ENCODE data around the gene RABEPK. TPM values are rescaled to one million over a fixed set of nuclear protein-coding genes. Genes with fewer than 3 reads are reported as not detected.
"Not testable (repeated sequence)": the region's sequence is repeated elsewhere in the genome, so short reads cannot be mapped to it uniquely, and the experiment has no call there.

Gene RABEPK
- total RNA-seq, 6 experiments from 2014 or later, result 9.4 to 27.4 (median 21.5) TPM

GRCh38 chr9:125235804-125236519, 35.6 kb downstream of the RABEPK start:
- peaks cover 24 to 61% (median 42%) of the 10 kb centered on the region in 4 donors for H3K36me3 ChIP-seq
- WGBS (ENCODE audit: insufficient coverage, low coverage, low lambda C conversion rate, missing lambda C conversion rate), result 53% methylated on average over 5 of the region's 5 CpGs
- no peak overlapping the region for H3K27ac ChIP-seq
- TF ChIP-seq CTCF (IDR thresholded peaks at IDR 0.05) (no peak), POLR2A (IDR thresholded peaks at IDR 0.05) (no peak)
- no peak for ATAC-seq
- intact Hi-C loops (cut with DNase I), result no loop called here
- no peaks in the 10 kb centered on the region for H3K27me3 ChIP-seq
- no peak for DNase-seq
- H3K4me1 ChIP-seq, result peaks cover 0 to 46% (median 13%) of the 10 kb centered on the region in 4 donors
- no peaks in the 10 kb centered on the region for H3K9me3 ChIP-seq
- peak overlapping the region in 2 of 3 donors; percentile 95 to 99 for H3K4me3 ChIP-seq

- H3K27me3 ChIP-seq; DNase-seq; H3K9me3 ChIP-seq; H3K27ac ChIP-seq; intact Hi-C loops (cut with DNase I); ATAC-seq: not testable (repeated sequence)
- Histone ChIP-seq H3K4me3 (peak overlapping the region in 2 of 3 donors; percentile 95 to 99), H3K4me1 (peaks cover 0 to 46% (median 13%) of the 10 kb centered on the region in 4 donors), H3K36me3 (peaks cover 24 to 61% (median 42%) of the 10 kb centered on the region in 4 donors)
- WGBS (ENCODE audit: insufficient coverage, low coverage, low lambda C conversion rate, missing lambda C conversion rate), result 64% methylated on average over 5 of the region's 5 CpGs
Observed at GRCh38 chr9:125236520-125237159, 36.3 kb downstream of the RABEPK start.

- H3K4me1 ChIP-seq, result peaks cover 0 to 50% (median 13%) of the 10 kb centered on the region in 4 donors
- TF ChIP-seq POLR2A (IDR thresholded peaks at IDR 0.05) (no peak), CTCF (IDR thresholded peaks at IDR 0.05) (no peak)
- intact Hi-C loops (cut with DNase I), result no loop called here
- peak overlapping the region; percentile 87 to 99 (median 95) for H3K4me3 ChIP-seq
- ATAC-seq (no peak), DNase-seq (no peak)
- no peaks in the 10 kb centered on the region for H3K9me3 ChIP-seq
- 59% methylated on average over 7 of the region's 7 CpGs for WGBS (ENCODE audit: insufficient coverage, low coverage, low lambda C conversion rate, missing lambda C conversion rate)
- H3K36me3 ChIP-seq, result peaks cover 24 to 61% (median 42%) of the 10 kb centered on the region in 4 donors
- H3K27me3 ChIP-seq, result no peaks in the 10 kb centered on the region
- H3K27ac ChIP-seq, result peak overlapping the region in 1 of 3 donors; percentile 6
Observed at GRCh38 chr9:125238127-125238914, 38.0 kb downstream of the RABEPK start.

- Histone ChIP-seq H3K9me3 (no peaks in the 10 kb centered on the region), H3K36me3 (peaks cover 24 to 57% (median 42%) of the 10 kb centered on the region in 4 donors), H3K27ac (no peak overlapping the region), H3K4me3 (peak overlapping the region; percentile 87 to 99 (median 95)), H3K4me1 (peaks cover 0 to 50% (median 13%) of the 10 kb centered on the region in 4 donors), H3K27me3 (no peaks in the 10 kb centered on the region)
- no peak for DNase-seq
- intact Hi-C loops (cut with DNase I), result no loop called here
- TF ChIP-seq CTCF (IDR thresholded peaks at IDR 0.05) (no peak), POLR2A (IDR thresholded peaks at IDR 0.05) (no peak)
- 38% methylated on average over 13 of the region's 14 CpGs for WGBS (ENCODE audit: insufficient coverage, low coverage, low lambda C conversion rate, missing lambda C conversion rate)
- no peak for ATAC-seq
Observed at GRCh38 chr9:125238915-125239446, 38.6 kb downstream of the RABEPK start.
